ENCODE measurements around the gene C19orf47.
"Not testable (repeated sequence)": the region's sequence is repeated elsewhere in the genome, so short reads cannot be mapped to it uniquely, and the experiment has no call there.

Gene C19orf47

DNA sequence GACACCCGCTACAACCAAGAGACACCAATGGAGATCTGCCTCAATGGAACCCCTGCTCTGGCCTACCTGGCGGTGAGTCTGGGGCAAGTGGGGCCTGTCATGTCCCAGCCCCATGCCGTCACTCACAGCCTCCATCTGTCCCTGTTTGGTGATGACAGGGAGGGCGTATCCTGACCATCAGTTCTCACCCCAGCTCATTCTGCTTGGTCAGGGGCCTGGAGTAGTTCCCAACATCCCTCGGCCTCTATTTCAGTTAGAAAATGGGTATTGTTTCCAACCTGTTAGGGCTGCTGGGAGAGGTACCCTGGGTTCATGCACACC is 23.6 kb upstream of the C19orf47 start:
- H3K36me3 ChIP-seq: peaks cover 45% of the 10 kb centered on the region
- no peak overlapping the region for H3K27ac ChIP-seq
- H3K27me3 ChIP-seq: no peaks in the 10 kb centered on the region
- TF ChIP-seq, protein P1, sequence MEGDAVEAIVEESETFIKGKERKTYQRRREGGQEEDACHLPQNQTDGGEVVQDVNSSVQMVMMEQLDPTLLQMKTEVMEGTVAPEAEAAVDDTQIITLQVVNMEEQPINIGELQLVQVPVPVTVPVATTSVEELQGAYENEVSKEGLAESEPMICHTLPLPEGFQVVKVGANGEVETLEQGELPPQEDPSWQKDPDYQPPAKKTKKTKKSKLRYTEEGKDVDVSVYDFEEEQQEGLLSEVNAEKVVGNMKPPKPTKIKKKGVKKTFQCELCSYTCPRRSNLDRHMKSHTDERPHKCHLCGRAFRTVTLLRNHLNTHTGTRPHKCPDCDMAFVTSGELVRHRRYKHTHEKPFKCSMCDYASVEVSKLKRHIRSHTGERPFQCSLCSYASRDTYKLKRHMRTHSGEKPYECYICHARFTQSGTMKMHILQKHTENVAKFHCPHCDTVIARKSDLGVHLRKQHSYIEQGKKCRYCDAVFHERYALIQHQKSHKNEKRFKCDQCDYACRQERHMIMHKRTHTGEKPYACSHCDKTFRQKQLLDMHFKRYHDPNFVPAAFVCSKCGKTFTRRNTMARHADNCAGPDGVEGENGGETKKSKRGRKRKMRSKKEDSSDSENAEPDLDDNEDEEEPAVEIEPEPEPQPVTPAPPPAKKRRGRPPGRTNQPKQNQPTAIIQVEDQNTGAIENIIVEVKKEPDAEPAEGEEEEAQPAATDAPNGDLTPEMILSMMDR (IDR thresholded peaks at IDR 0.05): no peak
- H3K4me3 ChIP-seq (ENCODE audit: low read depth in 1 of 2, low read length in 1 of 2): no peak overlapping the region
- peaks cover 3% of the 10 kb centered on the region in 2 experiments for H3K4me1 ChIP-seq (ENCODE audit: control insufficient read depth in 1 of 2, insufficient read depth in 1 of 2, low read depth in 1 of 2, low read length in 1 of 2)
- H3K9me3 ChIP-seq: no peaks in the 10 kb centered on the region

DNA sequence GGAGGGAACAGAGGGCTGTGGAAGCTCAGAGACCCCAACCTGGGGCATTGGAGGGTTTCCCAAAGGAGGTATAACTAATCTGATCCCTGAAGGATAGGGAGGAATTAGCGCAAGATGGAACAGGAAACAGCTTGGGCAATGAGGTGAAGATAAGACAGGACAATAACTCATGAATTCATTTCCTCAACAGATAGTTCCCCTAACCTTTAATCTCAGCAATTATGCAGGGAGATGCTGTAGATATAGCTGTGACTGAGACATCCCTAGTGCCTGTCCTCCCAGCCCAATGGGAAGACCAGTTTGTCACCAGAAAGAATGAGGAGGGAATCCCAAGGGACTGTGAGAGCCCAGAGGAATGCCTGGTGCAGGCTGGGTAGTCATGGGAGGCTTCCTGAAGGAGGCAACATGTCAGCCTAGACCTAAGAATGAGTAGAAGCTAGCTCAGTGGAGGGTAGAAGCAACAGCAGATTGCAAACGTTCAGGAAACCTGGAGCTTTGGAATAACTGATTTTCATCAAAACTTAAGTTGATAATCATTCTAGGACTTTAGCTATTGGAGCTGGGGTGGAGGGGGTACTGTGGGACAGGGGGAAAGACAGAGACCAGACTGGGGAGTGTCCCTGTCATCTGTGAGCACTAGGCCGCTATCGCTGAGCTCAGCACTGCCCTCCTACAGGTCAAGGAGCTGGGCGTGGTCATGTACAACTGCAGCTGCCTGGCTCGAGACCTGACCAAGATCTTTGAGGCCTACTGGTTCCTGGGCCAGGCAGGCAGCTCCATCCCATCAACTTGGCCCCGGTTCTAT is 23.0 kb upstream of the C19orf47 start:
- peaks cover 46% of the 10 kb centered on the region for H3K36me3 ChIP-seq
- TF ChIP-seq, protein P1 (IDR thresholded peaks at IDR 0.05): no peak
- no peak overlapping the region for H3K27ac ChIP-seq
- H3K4me1 ChIP-seq (ENCODE audit: control insufficient read depth in 1 of 2, insufficient read depth in 1 of 2, low read depth in 1 of 2, low read length in 1 of 2): peaks cover 3 to 4% of the 10 kb centered on the region in 2 experiments
- no peak overlapping the region for H3K4me3 ChIP-seq (ENCODE audit: low read depth in 1 of 2, low read length in 1 of 2)
- no peaks in the 10 kb centered on the region for H3K27me3 ChIP-seq
- H3K9me3 ChIP-seq: no peaks in the 10 kb centered on the region

DNA sequence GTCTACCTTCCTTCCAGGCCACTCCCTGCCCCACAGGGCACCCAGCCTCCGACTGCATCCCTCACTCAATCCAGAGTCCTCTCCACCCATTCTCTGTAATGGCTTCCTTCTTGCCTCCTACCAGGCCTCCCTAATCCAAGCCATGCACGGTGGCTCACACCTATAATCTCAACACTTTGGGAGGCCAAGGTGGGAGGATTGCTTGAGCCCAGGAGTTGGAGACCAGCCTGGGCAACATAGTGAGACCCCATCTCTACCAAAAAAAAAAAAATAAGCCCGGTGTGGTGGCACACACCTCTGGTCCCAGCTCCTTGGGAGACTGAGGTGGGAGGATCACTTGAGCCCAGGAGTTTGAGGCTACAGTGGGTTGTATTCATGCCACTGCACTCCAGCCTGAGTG is 22.1 kb upstream of the C19orf47 start:
- H3K36me3 ChIP-seq: peaks cover 46% of the 10 kb centered on the region
- H3K27ac ChIP-seq; H3K4me3 ChIP-seq (ENCODE audit: low read depth in 1 of 2, low read length in 1 of 2); H3K9me3 ChIP-seq; H3K27me3 ChIP-seq: not testable (repeated sequence)
- peaks cover 10 to 13% of the 10 kb centered on the region in 2 experiments for H3K4me1 ChIP-seq (ENCODE audit: control insufficient read depth in 1 of 2, insufficient read depth in 1 of 2, low read depth in 1 of 2, low read length in 1 of 2)

GRCh38 chr19:40369797-40370196 is 21.6 kb upstream of the C19orf47 start:
- no peak overlapping the region for H3K27ac ChIP-seq
- H3K4me1 ChIP-seq (ENCODE audit: control insufficient read depth in 1 of 2, insufficient read depth in 1 of 2, low read depth in 1 of 2, low read length in 1 of 2): peaks cover 13 to 17% of the 10 kb centered on the region in 2 experiments
- H3K36me3 ChIP-seq: peaks cover 45% of the 10 kb centered on the region
- H3K9me3 ChIP-seq: no peaks in the 10 kb centered on the region
- TF ChIP-seq, protein P1 (IDR thresholded peaks at IDR 0.05): no peak
- H3K4me3 ChIP-seq (ENCODE audit: low read depth in 1 of 2, low read length in 1 of 2): no peak overlapping the region
- H3K27me3 ChIP-seq: no peaks in the 10 kb centered on the region

DNA sequence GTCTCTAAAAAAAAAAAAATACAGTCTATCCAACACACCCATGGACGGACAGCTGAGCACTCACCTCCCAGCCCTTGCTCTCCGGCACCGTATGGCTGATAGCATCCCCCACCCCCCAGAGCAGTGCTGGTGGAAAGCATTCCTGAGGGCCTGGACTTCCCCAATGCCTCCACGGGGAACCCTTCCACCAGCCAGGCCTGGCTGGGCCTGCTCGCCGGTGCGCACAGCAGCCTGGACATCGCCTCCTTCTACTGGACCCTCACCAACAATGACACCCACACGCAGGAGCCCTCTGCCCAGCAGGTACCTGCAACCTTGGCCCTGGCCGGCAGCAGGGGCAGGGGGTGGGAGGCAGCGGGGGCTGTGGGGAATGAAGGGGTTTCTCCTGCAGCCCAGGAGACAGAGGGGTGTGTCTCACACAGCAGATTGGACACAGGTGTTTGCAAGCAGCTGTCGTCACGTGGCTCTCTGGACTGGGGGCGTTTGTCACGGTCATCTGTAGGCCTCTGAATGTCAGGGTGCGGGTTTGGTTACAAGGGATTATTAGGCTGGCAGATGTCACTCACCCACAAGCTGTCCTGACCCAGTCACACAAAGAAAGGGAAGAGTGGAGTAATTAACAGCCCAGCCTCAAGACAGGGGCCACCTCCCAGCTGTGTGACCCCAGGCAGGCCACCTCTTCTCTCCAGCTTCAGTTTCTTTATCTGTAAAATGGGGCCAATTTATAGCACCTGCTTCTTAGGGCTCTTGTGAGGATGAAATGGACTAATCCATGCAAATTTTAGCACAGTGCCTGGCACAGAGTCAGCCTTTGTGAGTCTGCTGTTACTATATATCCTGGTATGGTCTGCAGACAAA is 19.6 kb upstream of the C19orf47 start:
- Histone ChIP-seq H3K27ac (no peak overlapping the region), H3K4me1 (ENCODE audit: control insufficient read depth in 1 of 2, insufficient read depth in 1 of 2, low read depth in 1 of 2, low read length in 1 of 2) (peaks cover 13 to 17% of the 10 kb centered on the region in 2 experiments), H3K9me3 (no peaks in the 10 kb centered on the region), H3K4me3 (ENCODE audit: low read depth in 1 of 2, low read length in 1 of 2) (no peak overlapping the region), H3K36me3 (peaks cover 36% of the 10 kb centered on the region), H3K27me3 (no peaks in the 10 kb centered on the region)
- TF ChIP-seq, protein P1 (IDR thresholded peaks at IDR 0.05): no peak

Data from neutrophil (primary cell).